Measurements from ENCODE around the gene MMP1. TPM values are rescaled to one million over a fixed set of nuclear protein-coding genes. Genes with fewer than 3 reads are reported as not detected.

MMP1 gene
- total RNA-seq, 2 experiments from 2014 or later: not detected

- no peak for ATAC-seq (ENCODE audit: poor library complexity)
- intact Hi-C loops (cut with DNase I, micrococcal nuclease): no loop called here
- H3K4me3 Mint-ChIP-seq: no peak overlapping the region
- Histone ChIP-seq H3K9me3 (ENCODE audit: control insufficient read depth in 1 of 2, insufficient read depth in 1 of 2, low read length in 2 of 2) (peaks cover 0 to 6% of the 10 kb centered on the region in 2 experiments), H3K27me3 (ENCODE audit: control insufficient read depth in 1 of 2, insufficient read depth in 2 of 2, low read length in 2 of 2) (peaks cover 0 to 2% of the 10 kb centered on the region in 2 experiments), H3K4me1 (ENCODE audit: insufficient read depth, low read length) (no peaks in the 10 kb centered on the region), H3K4me3 (ENCODE audit: low read length) (no peak overlapping the region), H3K36me3 (ENCODE audit: insufficient read depth, low read length) (no peaks in the 10 kb centered on the region), H3K27ac (ENCODE audit: low read depth in 1 of 2, low read length in 2 of 2) (no peak overlapping the region)
- peaks cover 36% of the 10 kb centered on the region for H3K27me3 Mint-ChIP-seq
- POLR2A ChIA-PET: no interaction called here
- H3K36me3 Mint-ChIP-seq (ENCODE audit: low read depth): no peaks in the 10 kb centered on the region
- TF ChIP-seq, protein P1, sequence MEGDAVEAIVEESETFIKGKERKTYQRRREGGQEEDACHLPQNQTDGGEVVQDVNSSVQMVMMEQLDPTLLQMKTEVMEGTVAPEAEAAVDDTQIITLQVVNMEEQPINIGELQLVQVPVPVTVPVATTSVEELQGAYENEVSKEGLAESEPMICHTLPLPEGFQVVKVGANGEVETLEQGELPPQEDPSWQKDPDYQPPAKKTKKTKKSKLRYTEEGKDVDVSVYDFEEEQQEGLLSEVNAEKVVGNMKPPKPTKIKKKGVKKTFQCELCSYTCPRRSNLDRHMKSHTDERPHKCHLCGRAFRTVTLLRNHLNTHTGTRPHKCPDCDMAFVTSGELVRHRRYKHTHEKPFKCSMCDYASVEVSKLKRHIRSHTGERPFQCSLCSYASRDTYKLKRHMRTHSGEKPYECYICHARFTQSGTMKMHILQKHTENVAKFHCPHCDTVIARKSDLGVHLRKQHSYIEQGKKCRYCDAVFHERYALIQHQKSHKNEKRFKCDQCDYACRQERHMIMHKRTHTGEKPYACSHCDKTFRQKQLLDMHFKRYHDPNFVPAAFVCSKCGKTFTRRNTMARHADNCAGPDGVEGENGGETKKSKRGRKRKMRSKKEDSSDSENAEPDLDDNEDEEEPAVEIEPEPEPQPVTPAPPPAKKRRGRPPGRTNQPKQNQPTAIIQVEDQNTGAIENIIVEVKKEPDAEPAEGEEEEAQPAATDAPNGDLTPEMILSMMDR (IDR thresholded peaks at IDR 0.05): no peak
- no peak overlapping the region for H3K27ac Mint-ChIP-seq
- H3K4me1 Mint-ChIP-seq (ENCODE audit: low read depth): no peaks in the 10 kb centered on the region
- peaks cover 2% of the 10 kb centered on the region for H3K9me3 Mint-ChIP-seq
- CTCF ChIA-PET: no interaction called here
- DNase-seq: no peak
Measured at GRCh38 chr11:102767800-102768199, 30.2 kb downstream of the MMP1 start.

DNA sequence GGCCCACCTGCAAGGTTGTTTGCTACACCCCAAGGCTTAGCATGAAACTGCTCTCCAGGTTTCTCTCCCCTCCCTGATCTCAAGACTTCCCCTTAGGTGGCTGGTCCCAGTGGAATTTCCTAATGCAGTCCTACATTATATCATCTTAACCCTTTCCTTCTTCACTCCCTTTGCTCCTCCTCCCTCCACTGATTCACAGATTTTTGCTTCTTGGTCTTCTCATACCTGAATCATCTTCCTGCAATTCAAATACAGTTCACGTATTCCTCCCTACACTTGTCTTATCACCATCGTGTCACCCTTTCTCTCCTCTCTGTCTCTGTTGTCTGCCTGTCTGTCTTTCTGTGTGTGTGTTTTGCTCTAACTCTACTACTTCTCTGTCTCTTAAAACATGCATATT lies 34.5 kb downstream of the MMP1 start:
- Mint-ChIP-seq H3K27ac (no peak overlapping the region), H3K4me3 (no peak overlapping the region), H3K36me3 (ENCODE audit: low read depth) (no peaks in the 10 kb centered on the region), H3K4me1 (ENCODE audit: low read depth) (no peaks in the 10 kb centered on the region), H3K9me3 (no peaks in the 10 kb centered on the region), H3K27me3 (peaks cover 26% of the 10 kb centered on the region)
- Histone ChIP-seq H3K36me3 (ENCODE audit: insufficient read depth, low read length) (no peaks in the 10 kb centered on the region), H3K4me1 (ENCODE audit: insufficient read depth, low read length) (no peaks in the 10 kb centered on the region), H3K27ac (ENCODE audit: low read depth in 1 of 2, low read length in 2 of 2) (no peak overlapping the region), H3K4me3 (ENCODE audit: low read length) (no peak overlapping the region), H3K27me3 (ENCODE audit: control insufficient read depth in 1 of 2, insufficient read depth in 2 of 2, low read length in 2 of 2) (no peaks in the 10 kb centered on the region), H3K9me3 (ENCODE audit: control insufficient read depth in 1 of 2, insufficient read depth in 1 of 2, low read length in 2 of 2) (peaks cover 0 to 6% of the 10 kb centered on the region in 2 experiments)
- ChIA-PET CTCF (no interaction called here), POLR2A (no interaction called here)
- TF ChIP-seq, protein P1 (IDR thresholded peaks at IDR 0.05): no peak
- DNase-seq (no peak), ATAC-seq (ENCODE audit: poor library complexity) (no peak)
- intact Hi-C loops (cut with DNase I, micrococcal nuclease): no loop called here

- no peaks in the 10 kb centered on the region for H3K9me3 ChIP-seq (ENCODE audit: control insufficient read depth in 1 of 2, insufficient read depth in 1 of 2, low read length in 2 of 2)
- DNase-seq: no peak
- no peaks in the 10 kb centered on the region for H3K36me3 ChIP-seq (ENCODE audit: insufficient read depth, low read length)
- no peaks in the 10 kb centered on the region for H3K27me3 ChIP-seq (ENCODE audit: control insufficient read depth in 1 of 2, insufficient read depth in 2 of 2, low read length in 2 of 2)
- POLR2A ChIA-PET: no interaction called here
- no peaks in the 10 kb centered on the region for H3K36me3 Mint-ChIP-seq (ENCODE audit: low read depth)
- CTCF ChIA-PET: no interaction called here
- H3K27me3 Mint-ChIP-seq: peaks cover 32% of the 10 kb centered on the region
- H3K27ac Mint-ChIP-seq: no peak overlapping the region
- H3K9me3 Mint-ChIP-seq: no peaks in the 10 kb centered on the region
- H3K4me1 ChIP-seq (ENCODE audit: insufficient read depth, low read length): no peaks in the 10 kb centered on the region
- no peak overlapping the region for H3K27ac ChIP-seq (ENCODE audit: low read depth in 1 of 2, low read length in 2 of 2)
- TF ChIP-seq, protein P1 (IDR thresholded peaks at IDR 0.05): no peak
- intact Hi-C loops (cut with DNase I, micrococcal nuclease): no loop called here
- no peak overlapping the region for H3K4me3 ChIP-seq (ENCODE audit: low read length)
- H3K4me3 Mint-ChIP-seq: no peak overlapping the region
- no peaks in the 10 kb centered on the region for H3K4me1 Mint-ChIP-seq (ENCODE audit: low read depth)
- ATAC-seq (ENCODE audit: poor library complexity): no peak
Measured at GRCh38 chr11:102762361-102762767, 35.6 kb downstream of the MMP1 start.
